CD4-positive, alpha-beta T cell (primary cell): ENCODE data around the gene RPEL1. TPM values are rescaled to one million over a fixed set of nuclear protein-coding genes. Genes with fewer than 3 reads are reported as not detected.
"Not testable (repeated sequence)": the region's sequence is repeated elsewhere in the genome, so short reads cannot be mapped to it uniquely, and the experiment has no call there.

Experiments used
- ATAC-seq: fragments of 200-7000 bp; cut with Tn5 transposase; one replicate; pipeline ENCODE4 v1.10.0; 2022; ENCODE audit warnings: mild to moderate bottlenecking; ENCODE audit not compliant: poor library complexity
- CTCF ChIA-PET: fragments of 350-600 bp; sonication (Branson Sonifier 250); formaldehyde crosslinking; loops from one replicate; lab custom pipeline; 2021; ENCODE audit warnings: antibody characterized with exemption, inconsistent platforms; lab: Charles Lee
- POLR2A ChIA-PET: fragments of 350-600 bp; sonication (Branson Sonifier 250); formaldehyde crosslinking; loops from one replicate; lab custom pipeline; 2021; ENCODE audit warnings: antibody characterized with exemption, inconsistent platforms; lab: Charles Lee
- DNase-seq, 14 experiments: peaks; one replicate each; pipeline ENCODE4 v3.0.0-alpha.2; 2013 to 2020; ENCODE audit warnings: mixed read lengths in 2 of 14
- H3K27ac ChIP-seq, 2 donors: one replicate each; pipeline versions ENCODE4 v1.5.1 to v1.7.0; 2013; ENCODE audit warnings: low read length in 2 of 2, low read depth in 1 of 2, mild to moderate bottlenecking in 1 of 2
- H3K27me3 ChIP-seq, 2 experiments: 1 replicate in 1 of 2; 2 replicates in 1 of 2; pipeline versions ENCODE4 v1.6.1 to v1.7.0; 2013; ENCODE audit warnings: low read length in 2 of 2, control low read depth in 1 of 2, mild to moderate bottlenecking in 1 of 2, moderate library complexity in 1 of 2; ENCODE audit not compliant: insufficient read depth in 2 of 2, control insufficient read depth in 1 of 2
- H3K36me3 ChIP-seq: one replicate; pipeline ENCODE4 v1.6.1; 2013; ENCODE audit warnings: low read length, control low read depth; ENCODE audit not compliant: insufficient read depth
- H3K4me1 ChIP-seq: one replicate; pipeline ENCODE4 v1.6.1; 2013; ENCODE audit warnings: low read length, control low read depth; ENCODE audit not compliant: insufficient read depth
- H3K4me3 ChIP-seq: one replicate; pipeline ENCODE4 v1.5.1; 2013; ENCODE audit warnings: mild to moderate bottlenecking, low read length, moderate library complexity
- H3K9me3 ChIP-seq, 2 experiments: 1 replicate in 1 of 2; 2 replicates in 1 of 2; pipeline versions ENCODE4 v1.6.1 to v1.7.0; 2013; ENCODE audit warnings: low read length in 2 of 2, mild to moderate bottlenecking in 2 of 2, control low read depth in 1 of 2, moderate library complexity in 1 of 2; ENCODE audit not compliant: control insufficient read depth in 1 of 2, insufficient read depth in 1 of 2
- H3K27ac Mint-ChIP-seq: one replicate; pipeline ENCODE4 v1.8.0; 2020; ENCODE audit warnings: mixed read lengths
- H3K27me3 Mint-ChIP-seq: one replicate; pipeline ENCODE4 v1.8.0; 2021; ENCODE audit warnings: mixed read lengths
- H3K36me3 Mint-ChIP-seq: one replicate; pipeline ENCODE4 v1.8.0; 2021; ENCODE audit warnings: low read depth, mixed read lengths
- H3K4me1 Mint-ChIP-seq: one replicate; pipeline ENCODE4 v1.8.0; 2021; ENCODE audit warnings: low read depth, mixed read lengths
- H3K4me3 Mint-ChIP-seq: one replicate; pipeline ENCODE4 v1.8.0; 2020; ENCODE audit warnings: mild to moderate bottlenecking, mixed read lengths
- H3K9me3 Mint-ChIP-seq: one replicate; pipeline ENCODE4 v1.8.0; 2020; ENCODE audit warnings: mixed read lengths
- CTCF ChIP-seq: fragments of 200-600 bp; IDR thresholded peaks from one replicate; pipeline ENCODE4 v1.8.0; 2022; ENCODE audit warnings: antibody characterized with exemption, mild to moderate bottlenecking
- intact Hi-C, 2 experiments: fragments of 100-400 bp; cut with DNase I in 1 of 2; cut with micrococcal nuclease in 1 of 2; formaldehyde crosslinking; loops; one replicate each; pipeline versions ENCODE4 v1.15.1 to v1.9.0; 2023 to 2025; cut with DNase I, micrococcal nuclease
- total RNA-seq, 174 experiments: library from RNA in 2 of 174; stranded (reverse) in 2 of 174; gene quantifications; one replicate each; pipeline ENCODE4 v1.2.3 and lab custom pipeline; 2021 to 2026

RPEL1 gene
- total RNA-seq, 2 experiments from 2014 or later = not detected

- DNase-seq (no peak), ATAC-seq (no peak)
- no peak overlapping the region for H3K4me3 Mint-ChIP-seq
- H3K36me3 ChIP-seq = no peaks in the 10 kb centered on the region
- ChIA-PET CTCF (no interaction called here), POLR2A (no interaction called here)
- no peak overlapping the region for H3K27ac ChIP-seq
- peaks cover 2% of the 10 kb centered on the region for H3K9me3 Mint-ChIP-seq
- H3K27ac Mint-ChIP-seq = no peak overlapping the region
- no peak overlapping the region for H3K4me3 ChIP-seq
- H3K4me1 ChIP-seq = no peaks in the 10 kb centered on the region
- peaks cover 3% of the 10 kb centered on the region for H3K36me3 Mint-ChIP-seq
- TF ChIP-seq CTCF = no peak
- no peaks in the 10 kb centered on the region for H3K27me3 ChIP-seq
- intact Hi-C loops = no loop called here
- peaks cover 0 to 5% of the 10 kb centered on the region in 2 experiments for H3K9me3 ChIP-seq
- H3K4me1 Mint-ChIP-seq = no peaks in the 10 kb centered on the region
- H3K27me3 Mint-ChIP-seq = no peaks in the 10 kb centered on the region
These were observed 38.5 kb upstream of the RPEL1 start for GRCh38 chr10:103207141-103207540.

- H3K36me3 Mint-ChIP-seq, H3K27ac Mint-ChIP-seq, DNase-seq, H3K4me3 ChIP-seq, POLR2A ChIA-PET, H3K4me3 Mint-ChIP-seq, H3K4me1 ChIP-seq, intact Hi-C loops, H3K9me3 ChIP-seq, H3K27me3 ChIP-seq, CTCF ChIA-PET, H3K36me3 ChIP-seq, H3K9me3 Mint-ChIP-seq, H3K27me3 Mint-ChIP-seq, H3K27ac ChIP-seq, H3K4me1 Mint-ChIP-seq, ATAC-seq: not testable (repeated sequence)
These were observed 38.0 kb upstream of the RPEL1 start for GRCh38 chr10:103207643-103208042.

GRCh38 chr10:103210262-103210661 is 35.4 kb upstream of the RPEL1 start:
- H3K27ac ChIP-seq, intact Hi-C loops, H3K4me3 Mint-ChIP-seq, H3K4me3 ChIP-seq, H3K4me1 ChIP-seq, H3K9me3 Mint-ChIP-seq, H3K27me3 ChIP-seq, H3K4me1 Mint-ChIP-seq, DNase-seq, POLR2A ChIA-PET, H3K27me3 Mint-ChIP-seq, H3K9me3 ChIP-seq, CTCF ChIA-PET, H3K36me3 Mint-ChIP-seq, H3K27ac Mint-ChIP-seq, H3K36me3 ChIP-seq, ATAC-seq: not testable (repeated sequence)

GRCh38 chr10:103215601-103216000 is 30.1 kb upstream of the RPEL1 start:
- CTCF ChIA-PET = no interaction called here
- Mint-ChIP-seq H3K4me1 (no peaks in the 10 kb centered on the region), H3K27me3 (no peaks in the 10 kb centered on the region), H3K4me3 (no peak overlapping the region), H3K27ac (no peak overlapping the region), H3K36me3 (peaks cover 8% of the 10 kb centered on the region), H3K9me3 (peaks cover 4% of the 10 kb centered on the region)
- no peaks in the 10 kb centered on the region for H3K36me3 ChIP-seq
- no peak for ATAC-seq
- H3K4me3 ChIP-seq = no peak overlapping the region
- no peaks in the 10 kb centered on the region for H3K4me1 ChIP-seq
- H3K9me3 ChIP-seq = peaks cover 0 to 5% of the 10 kb centered on the region in 2 experiments
- intact Hi-C loops = no loop called here
- no peak overlapping the region for H3K27ac ChIP-seq
- H3K27me3 ChIP-seq = no peaks in the 10 kb centered on the region
- POLR2A ChIA-PET = no interaction called here
- TF ChIP-seq CTCF = no peak
- DNase-seq = no peak

GRCh38 chr10:103216362-103216761 is 29.3 kb upstream of the RPEL1 start:
- H3K4me3 ChIP-seq, H3K27me3 ChIP-seq, H3K36me3 ChIP-seq, H3K36me3 Mint-ChIP-seq, H3K9me3 Mint-ChIP-seq, H3K27ac Mint-ChIP-seq, CTCF ChIA-PET, DNase-seq, H3K4me3 Mint-ChIP-seq, intact Hi-C loops, H3K27ac ChIP-seq, POLR2A ChIA-PET, H3K9me3 ChIP-seq, H3K27me3 Mint-ChIP-seq, H3K4me1 Mint-ChIP-seq, ATAC-seq, H3K4me1 ChIP-seq: not testable (repeated sequence)
